A204.1 (cell line): ENCODE results near the gene INPP1.
"Not testable (repeated sequence)": the region's sequence is repeated elsewhere in the genome, so short reads cannot be mapped to it uniquely, and the experiment has no call there.

Source experiments
- FAIRE-seq: peaks from 2 replicates; lab custom pipeline; 2012; peaks lifted over from hg19 to GRCh38; lab: Jason Lieb, UNC

Gene INPP1

GRCh38 chr2:190343536-190344275 is at the start of gene INPP1:
INPP1 (plus strand) TSS chr2:190343589; CDS start chr2:190360103, 16,514 bp downstream.
- no peak for FAIRE-seq

GRCh38 chr2:190297880-190298279 is 45.5 kb upstream of the INPP1 start:
- not testable (repeated sequence) for FAIRE-seq

GRCh38 chr2:190301032-190301431 is 42.4 kb upstream of the INPP1 start:
- no peak for FAIRE-seq

- no peak for FAIRE-seq
These were observed 41.3 kb upstream of the INPP1 start for GRCh38 chr2:190302052-190302451.

- FAIRE-seq = no peak
These were observed 39.7 kb upstream of the INPP1 start for GRCh38 chr2:190303647-190304046.

- peak; percentile 25 for FAIRE-seq
These were observed 39.0 kb upstream of the INPP1 start for GRCh38 chr2:190304404-190304803.

GRCh38 chr2:190308031-190308430 is 35.4 kb upstream of the INPP1 start:
- no peak for FAIRE-seq

- no peak for FAIRE-seq
These were observed 31.3 kb upstream of the INPP1 start for GRCh38 chr2:190311893-190312634.

- not testable (repeated sequence) for FAIRE-seq
These were observed 30.8 kb upstream of the INPP1 start for GRCh38 chr2:190312635-190313025.

- FAIRE-seq = no peak
These were observed 29.5 kb upstream of the INPP1 start for GRCh38 chr2:190313880-190314279.

GRCh38 chr2:190315273-190315672 is 28.1 kb upstream of the INPP1 start:
- no peak for FAIRE-seq

GRCh38 chr2:190318514-190318913 is 24.9 kb upstream of the INPP1 start:
- no peak for FAIRE-seq

GRCh38 chr2:190318931-190319554 is 24.3 kb upstream of the INPP1 start:
- no peak for FAIRE-seq

- peak; percentile 99 for FAIRE-seq
These were observed 23.6 kb upstream of the INPP1 start, which contains the start of gene HIBCH for GRCh38 chr2:190319555-190320498. HIBCH (minus strand) TSS chr2:190319826; CDS start chr2:190319750, 76 bp downstream.

- no peak for FAIRE-seq
These were observed 22.7 kb upstream of the INPP1 start for GRCh38 chr2:190320696-190321095.

- FAIRE-seq = no peak
These were observed 20.0 kb upstream of the INPP1 start for GRCh38 chr2:190323406-190323805.

GRCh38 chr2:190325588-190325987 is 17.8 kb upstream of the INPP1 start:
- no peak for FAIRE-seq

GRCh38 chr2:190327867-190328572 is 15.4 kb upstream of the INPP1 start:
- FAIRE-seq = no peak

GRCh38 chr2:190328573-190329147 is 14.7 kb upstream of the INPP1 start:
- peak; percentile 56 for FAIRE-seq

- FAIRE-seq = no peak
These were observed 10.0 kb upstream of the INPP1 start for GRCh38 chr2:190333395-190333794.

- FAIRE-seq = no peak
These were observed 9.5 kb upstream of the INPP1 start for GRCh38 chr2:190333928-190334327.
